Ishikawa (cell line): ENCODE measurements around the gene CNTN4.

Experiments
- CEBPB ChIP-seq: IDR thresholded peaks from 2 replicates; pipeline ENCODE4 v1.6.1; 2012
- CREB1 ChIP-seq: IDR thresholded peaks from 2 replicates; pipeline ENCODE4 v1.6.1; 2012; ENCODE audit warnings: low read depth
- EGR1 ChIP-seq: IDR thresholded peaks from 2 replicates; pipeline ENCODE4 v1.6.1; 2012
- EP300 ChIP-seq: IDR thresholded peaks from 2 replicates; pipeline ENCODE4 v1.6.1; 2012; ENCODE audit warnings: borderline replicate concordance
- MAX ChIP-seq: IDR thresholded peaks from 2 replicates; pipeline ENCODE4 v1.6.1; 2012
- RAD21 ChIP-seq: IDR thresholded peaks from 2 replicates; pipeline ENCODE4 v1.6.1; 2012; ENCODE audit warnings: low read depth
- REST ChIP-seq: IDR thresholded peaks from 2 replicates; pipeline ENCODE4 v1.6.1; 2012; ENCODE audit warnings: low read depth, mild to moderate bottlenecking
- TAF1 ChIP-seq: IDR thresholded peaks from 2 replicates; pipeline ENCODE4 v1.6.1; 2012; ENCODE audit warnings: low read depth, mild to moderate bottlenecking
- TCF12 ChIP-seq: IDR thresholded peaks from 2 replicates; pipeline ENCODE4 v1.6.1; 2012; ENCODE audit warnings: low read depth
- TEAD4 ChIP-seq: IDR thresholded peaks from 2 replicates; pipeline ENCODE4 v1.6.1; 2012
- USF1 ChIP-seq: IDR thresholded peaks from 2 replicates; pipeline ENCODE4 v1.6.1; 2012
- YY1 ChIP-seq: IDR thresholded peaks from 2 replicates; pipeline ENCODE4 v1.6.1; 2012; ENCODE audit warnings: low read depth
- ZBTB7A ChIP-seq: IDR thresholded peaks from 2 replicates; pipeline ENCODE4 v1.6.1; 2012; ENCODE audit warnings: low read depth

GRCh38 chr3:2929574-2929973 is 830.9 kb downstream of the CNTN4 start:
- no peak for TF ChIP-seq CREB1
- no peak for TF ChIP-seq RAD21
- no peak for TF ChIP-seq MAX
- TF ChIP-seq TAF1: no peak
- TF ChIP-seq USF1: no peak
- no peak for TF ChIP-seq EP300
- no peak for TF ChIP-seq ZBTB7A
- no peak for TF ChIP-seq TCF12
- TF ChIP-seq REST: no peak
- no peak for TF ChIP-seq TEAD4
- no peak for TF ChIP-seq EGR1
- TF ChIP-seq CEBPB: no peak
- no peak for TF ChIP-seq YY1
